NCI-H146 treated with DMSO at 0.1 percent for 48 hours (cell line): ENCODE results near the gene ITM2C.

Source experiments
- DNase-seq: peaks from one replicate; lab custom pipeline; 2025; ENCODE audit not compliant: unreplicated experiment; lab: John Stamatoyannopoulos, UW

The ITM2C gene

GRCh38 chr2:230924470-230925341 is 60.0 kb downstream of the ITM2C start, which contains the start of gene GPR55:
GPR55 (minus strand) TSS chr2:230925242; CDS start chr2:230910962, 14,280 bp downstream.
- DNase-seq = no peak

- no peak for DNase-seq
Observed at GRCh38 chr2:230925443-230925878, 60.7 kb downstream of the ITM2C start.

GRCh38 chr2:230925879-230926765 is 61.4 kb downstream of the ITM2C start:
- DNase-seq = no peak

DNA sequence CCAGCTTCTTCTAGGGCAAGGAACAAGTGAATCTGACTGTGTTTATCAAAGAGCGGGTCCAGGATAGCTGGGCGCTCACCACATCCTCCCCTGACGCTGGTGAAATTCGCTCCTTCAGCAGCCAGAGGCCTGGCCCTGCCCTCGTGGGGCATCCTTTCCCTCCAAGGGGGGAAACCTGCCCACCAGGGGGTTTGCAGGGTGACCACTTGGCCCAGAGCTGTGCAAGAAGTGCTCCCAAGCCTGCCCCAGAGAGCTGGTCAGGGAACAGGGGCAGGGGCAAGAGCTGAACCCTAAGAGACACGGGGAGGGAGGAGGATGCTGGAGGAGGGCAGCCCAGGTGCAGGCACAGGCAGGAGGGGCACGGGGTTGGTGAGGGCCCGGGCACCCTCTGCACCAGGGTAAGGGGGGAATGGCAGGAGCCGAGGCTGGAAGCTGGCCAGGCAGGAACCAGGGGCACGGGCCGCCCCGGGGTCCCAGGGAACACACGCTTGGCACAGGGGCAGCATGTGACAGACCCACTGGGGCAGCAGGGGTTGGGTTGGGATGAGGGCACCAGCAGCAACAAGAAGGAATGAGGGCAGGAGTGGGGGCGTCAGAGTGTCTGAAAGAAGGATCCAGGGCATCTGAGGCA is 63.1 kb downstream of the ITM2C start:
- DNase-seq = no peak
